GM18526 (cell line): ENCODE results near the gene SLC38A7.

Source experiments
- POLR2A ChIP-seq: IDR thresholded peaks from 3 replicates; pipeline ENCODE4 v1.6.1; 2011; ENCODE audit not compliant: insufficient read length; ENCODE audit errors: extremely low read depth

SLC38A7 gene

DNA sequence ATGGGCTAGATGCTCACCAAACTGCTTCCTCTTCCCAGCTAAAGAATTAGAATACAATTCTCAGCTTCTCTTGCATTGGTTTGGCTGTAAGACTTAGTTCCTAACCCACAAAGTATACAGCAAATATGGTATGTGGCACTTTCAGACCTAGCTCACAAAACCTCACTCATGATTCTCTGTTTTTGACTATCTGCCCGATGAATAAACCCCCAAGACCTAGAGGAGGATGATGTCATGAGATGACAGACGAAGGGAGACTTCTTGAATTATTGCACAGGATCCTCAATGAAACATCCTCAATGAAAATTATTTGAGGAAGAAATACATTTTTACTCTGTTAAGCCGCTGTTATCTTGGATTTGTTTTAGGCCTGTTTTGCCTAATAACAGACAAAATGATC is 69.3 kb downstream of the SLC38A7 start:
- no peak for TF ChIP-seq POLR2A
